Measurements from ENCODE around the gene SV2B. TPM values are rescaled to one million over a fixed set of nuclear protein-coding genes. Genes with fewer than 3 reads are reported as not detected.
A peak's percentile ranks its signal among the peaks of the same experiment; 100 is the strongest.

Gene SV2B
- total RNA-seq, 1 donor from 2014 or later = not detected

- Mint-ChIP-seq H3K36me3 (ENCODE audit: low read depth, unreplicated experiment) (no peaks in the 10 kb centered on the region), H3K4me3 (ENCODE audit: unreplicated experiment) (no peak overlapping the region), H3K9me3 (ENCODE audit: unreplicated experiment) (peaks cover 6% of the 10 kb centered on the region), H3K27me3 (ENCODE audit: low read depth, unreplicated experiment) (peaks cover 24% of the 10 kb centered on the region), H3K27ac (ENCODE audit: unreplicated experiment) (no peak overlapping the region), H3K4me1 (ENCODE audit: low read depth, unreplicated experiment) (no peaks in the 10 kb centered on the region)
- no peaks in the 10 kb centered on the region for H4K20me1 ChIP-seq (ENCODE audit: insufficient read depth, low read length)
- H3K36me3 ChIP-seq (ENCODE audit: insufficient read depth, low read length) = no peaks in the 10 kb centered on the region
- H3K27ac ChIP-seq (ENCODE audit: low read depth, low read length) = no peak overlapping the region
- H3K4me3 ChIP-seq (ENCODE audit: insufficient read depth, low read depth, low read length) = no peak overlapping the region
- H3K4me1 ChIP-seq (ENCODE audit: insufficient read depth, low read length) = no peaks in the 10 kb centered on the region
- H2AFZ ChIP-seq (ENCODE audit: low read depth, low read length) = no peak overlapping the region
- H3K79me2 ChIP-seq (ENCODE audit: insufficient read depth, low read length) = no peaks in the 10 kb centered on the region
- H3K27me3 ChIP-seq (ENCODE audit: insufficient read depth, low read length) = no peaks in the 10 kb centered on the region
- H3K9me3 ChIP-seq (ENCODE audit: insufficient read depth, low read depth, low read length) = no peaks in the 10 kb centered on the region
- FAIRE-seq (no peak), DNase-seq (ENCODE audit: low read depth) (no peak)
- TF ChIP-seq, protein P1, sequence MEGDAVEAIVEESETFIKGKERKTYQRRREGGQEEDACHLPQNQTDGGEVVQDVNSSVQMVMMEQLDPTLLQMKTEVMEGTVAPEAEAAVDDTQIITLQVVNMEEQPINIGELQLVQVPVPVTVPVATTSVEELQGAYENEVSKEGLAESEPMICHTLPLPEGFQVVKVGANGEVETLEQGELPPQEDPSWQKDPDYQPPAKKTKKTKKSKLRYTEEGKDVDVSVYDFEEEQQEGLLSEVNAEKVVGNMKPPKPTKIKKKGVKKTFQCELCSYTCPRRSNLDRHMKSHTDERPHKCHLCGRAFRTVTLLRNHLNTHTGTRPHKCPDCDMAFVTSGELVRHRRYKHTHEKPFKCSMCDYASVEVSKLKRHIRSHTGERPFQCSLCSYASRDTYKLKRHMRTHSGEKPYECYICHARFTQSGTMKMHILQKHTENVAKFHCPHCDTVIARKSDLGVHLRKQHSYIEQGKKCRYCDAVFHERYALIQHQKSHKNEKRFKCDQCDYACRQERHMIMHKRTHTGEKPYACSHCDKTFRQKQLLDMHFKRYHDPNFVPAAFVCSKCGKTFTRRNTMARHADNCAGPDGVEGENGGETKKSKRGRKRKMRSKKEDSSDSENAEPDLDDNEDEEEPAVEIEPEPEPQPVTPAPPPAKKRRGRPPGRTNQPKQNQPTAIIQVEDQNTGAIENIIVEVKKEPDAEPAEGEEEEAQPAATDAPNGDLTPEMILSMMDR (IDR thresholded peaks at IDR 0.05; ENCODE audit: insufficient read depth, low read depth, low read length) = no peak
- no peak for TF ChIP-seq EZH2 (IDR thresholded peaks at IDR 0.05; ENCODE audit: insufficient read depth, low read length)
- no peak overlapping the region for H3K4me2 ChIP-seq (ENCODE audit: low read length)
- no peak overlapping the region for H3K9ac ChIP-seq (ENCODE audit: low read length)
Measured at GRCh38 chr15:91113030-91113429, 13.0 kb downstream of the SV2B start.

DNA sequence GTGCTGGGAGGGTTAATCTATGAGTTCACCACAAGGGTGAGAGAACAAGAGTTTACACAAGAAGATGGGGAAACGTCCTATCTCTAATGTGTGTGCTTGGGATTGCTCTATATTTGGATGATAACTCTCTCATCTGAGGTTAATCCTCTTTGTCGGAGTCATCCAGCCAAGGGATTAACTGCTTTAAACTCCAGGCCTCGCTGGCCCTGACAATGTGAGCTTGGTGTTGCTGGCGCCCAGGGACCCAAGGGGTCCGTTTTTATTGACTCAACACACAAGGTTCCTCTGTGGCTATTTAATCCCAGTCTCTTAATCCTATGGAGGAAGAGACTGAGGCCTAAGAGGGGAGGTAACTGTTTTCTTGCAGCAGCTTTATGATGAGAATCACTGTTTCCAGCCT lies 14.2 kb downstream of the SV2B start:
- no peak overlapping the region for H3K4me3 Mint-ChIP-seq (ENCODE audit: unreplicated experiment)
- no peaks in the 10 kb centered on the region for H3K4me1 ChIP-seq (ENCODE audit: insufficient read depth, low read length)
- no peaks in the 10 kb centered on the region for H3K36me3 ChIP-seq (ENCODE audit: insufficient read depth, low read length)
- H3K27ac Mint-ChIP-seq (ENCODE audit: unreplicated experiment) = no peak overlapping the region
- H3K4me1 Mint-ChIP-seq (ENCODE audit: low read depth, unreplicated experiment) = no peaks in the 10 kb centered on the region
- no peak overlapping the region for H3K4me3 ChIP-seq (ENCODE audit: insufficient read depth, low read depth, low read length)
- no peaks in the 10 kb centered on the region for H3K36me3 Mint-ChIP-seq (ENCODE audit: low read depth, unreplicated experiment)
- H3K9ac ChIP-seq (ENCODE audit: low read length) = no peak overlapping the region
- H3K4me2 ChIP-seq (ENCODE audit: low read length) = no peak overlapping the region
- peaks cover 23% of the 10 kb centered on the region for H3K27me3 Mint-ChIP-seq (ENCODE audit: low read depth, unreplicated experiment)
- H3K9me3 ChIP-seq (ENCODE audit: insufficient read depth, low read depth, low read length) = no peaks in the 10 kb centered on the region
- H4K20me1 ChIP-seq (ENCODE audit: insufficient read depth, low read length) = no peaks in the 10 kb centered on the region
- no peaks in the 10 kb centered on the region for H3K27me3 ChIP-seq (ENCODE audit: insufficient read depth, low read length)
- DNase-seq (ENCODE audit: low read depth) (no peak), FAIRE-seq (no peak)
- TF ChIP-seq EZH2 (IDR thresholded peaks at IDR 0.05; ENCODE audit: insufficient read depth, low read length) = no peak
- TF ChIP-seq, protein P1 (IDR thresholded peaks at IDR 0.05; ENCODE audit: insufficient read depth, low read depth, low read length) = no peak
- no peak overlapping the region for H2AFZ ChIP-seq (ENCODE audit: low read depth, low read length)
- peaks cover 6% of the 10 kb centered on the region for H3K9me3 Mint-ChIP-seq (ENCODE audit: unreplicated experiment)
- no peaks in the 10 kb centered on the region for H3K79me2 ChIP-seq (ENCODE audit: insufficient read depth, low read length)
- no peak overlapping the region for H3K27ac ChIP-seq (ENCODE audit: low read depth, low read length)

DNA sequence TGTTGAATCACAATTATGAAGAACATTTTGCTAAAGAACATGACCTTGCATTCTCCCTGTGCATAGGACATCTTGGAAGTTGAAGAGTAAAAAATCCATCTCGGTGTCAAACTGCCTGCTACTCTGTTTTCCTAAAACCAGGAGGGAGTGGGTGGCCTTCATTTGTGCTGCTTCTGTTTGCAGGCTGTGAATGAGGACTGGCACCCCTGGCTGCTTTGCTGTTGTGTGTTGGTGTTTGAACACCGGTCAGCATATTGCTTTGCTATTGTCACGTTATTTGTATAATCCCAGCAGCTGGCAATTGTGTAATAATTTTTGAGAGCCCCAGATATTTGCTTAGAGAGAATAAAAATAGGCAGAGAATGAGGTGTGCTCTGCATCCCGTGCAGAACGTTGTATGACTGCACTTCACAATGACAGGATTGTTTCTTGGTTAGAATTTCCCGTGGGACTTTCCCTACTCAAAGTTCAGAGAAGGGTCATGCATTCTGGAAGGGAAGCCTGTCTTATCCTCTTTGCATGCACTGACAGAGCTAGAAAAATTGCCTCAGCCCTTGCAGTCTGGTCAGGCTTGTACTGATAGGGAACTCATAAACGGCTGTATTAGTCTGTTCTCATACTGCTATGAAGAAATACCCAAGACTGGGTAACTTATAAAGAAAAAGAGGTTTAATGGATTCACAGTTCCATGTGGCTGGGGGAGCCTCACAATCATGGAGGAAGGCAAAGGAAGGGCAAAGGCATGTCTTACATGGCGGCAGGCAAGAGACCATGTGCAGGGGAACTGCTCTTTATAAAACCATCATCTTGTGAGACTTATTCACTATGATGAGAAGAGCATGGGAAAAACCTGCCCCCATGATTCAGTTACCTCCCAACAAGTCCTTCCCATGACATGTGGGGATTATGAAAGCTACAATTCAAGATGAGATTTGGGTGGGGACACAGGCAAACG lies 16.3 kb downstream of the SV2B start:
- H3K4me1 ChIP-seq (ENCODE audit: insufficient read depth, low read length) = no peaks in the 10 kb centered on the region
- no peaks in the 10 kb centered on the region for H3K36me3 ChIP-seq (ENCODE audit: insufficient read depth, low read length)
- H3K27ac ChIP-seq (ENCODE audit: low read depth, low read length) = no peak overlapping the region
- H3K4me3 ChIP-seq (ENCODE audit: insufficient read depth, low read depth, low read length) = no peak overlapping the region
- no peaks in the 10 kb centered on the region for H3K27me3 ChIP-seq (ENCODE audit: insufficient read depth, low read length)
- H3K9ac ChIP-seq (ENCODE audit: low read length) = no peak overlapping the region
- DNase-seq (ENCODE audit: low read depth) = peak; percentile 6
- no peaks in the 10 kb centered on the region for H4K20me1 ChIP-seq (ENCODE audit: insufficient read depth, low read length)
- Mint-ChIP-seq H3K4me1 (ENCODE audit: low read depth, unreplicated experiment) (no peaks in the 10 kb centered on the region), H3K36me3 (ENCODE audit: low read depth, unreplicated experiment) (no peaks in the 10 kb centered on the region), H3K4me3 (ENCODE audit: unreplicated experiment) (no peak overlapping the region), H3K27ac (ENCODE audit: unreplicated experiment) (no peak overlapping the region), H3K9me3 (ENCODE audit: unreplicated experiment) (peaks cover 6% of the 10 kb centered on the region), H3K27me3 (ENCODE audit: low read depth, unreplicated experiment) (peaks cover 18% of the 10 kb centered on the region)
- no peak overlapping the region for H2AFZ ChIP-seq (ENCODE audit: low read depth, low read length)
- no peaks in the 10 kb centered on the region for H3K79me2 ChIP-seq (ENCODE audit: insufficient read depth, low read length)
- no peak for TF ChIP-seq EZH2 (IDR thresholded peaks at IDR 0.05; ENCODE audit: insufficient read depth, low read length)
- TF ChIP-seq, protein P1 (IDR thresholded peaks at IDR 0.05; ENCODE audit: insufficient read depth, low read depth, low read length) = no peak
- no peaks in the 10 kb centered on the region for H3K9me3 ChIP-seq (ENCODE audit: insufficient read depth, low read depth, low read length)
- H3K4me2 ChIP-seq (ENCODE audit: low read length) = no peak overlapping the region
- no peak for FAIRE-seq

All from astrocyte (in vitro differentiated cells and primary cell).